ENCODE results near the gene GFI1B.
A peak's percentile ranks its signal among the peaks of the same experiment; 100 is the strongest.
"Not testable (repeated sequence)": the region's sequence is repeated elsewhere in the genome, so short reads cannot be mapped to it uniquely, and the experiment has no call there.

The GFI1B gene

DNA sequence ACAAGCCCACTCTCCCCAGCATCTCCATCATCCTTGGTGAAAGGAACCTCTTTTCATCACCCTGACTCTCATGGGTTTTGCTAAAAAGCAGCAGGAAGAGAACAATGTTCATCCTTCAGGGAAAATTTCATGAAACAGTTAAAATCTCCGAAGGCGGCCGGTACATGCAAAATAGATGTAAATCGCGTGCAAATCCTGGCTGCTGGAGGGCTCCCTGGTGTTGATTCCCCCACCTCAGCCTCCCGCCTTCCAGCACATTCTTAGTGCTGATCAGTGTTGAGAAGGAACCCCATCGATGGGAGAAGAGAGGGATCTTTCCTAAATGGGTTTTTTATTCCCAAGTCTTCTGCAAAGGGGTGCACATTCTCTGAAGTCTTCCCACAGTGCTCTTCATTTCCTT lies 8.7 kb upstream of the GFI1B start:
- DNase-seq, result no peak

DNA sequence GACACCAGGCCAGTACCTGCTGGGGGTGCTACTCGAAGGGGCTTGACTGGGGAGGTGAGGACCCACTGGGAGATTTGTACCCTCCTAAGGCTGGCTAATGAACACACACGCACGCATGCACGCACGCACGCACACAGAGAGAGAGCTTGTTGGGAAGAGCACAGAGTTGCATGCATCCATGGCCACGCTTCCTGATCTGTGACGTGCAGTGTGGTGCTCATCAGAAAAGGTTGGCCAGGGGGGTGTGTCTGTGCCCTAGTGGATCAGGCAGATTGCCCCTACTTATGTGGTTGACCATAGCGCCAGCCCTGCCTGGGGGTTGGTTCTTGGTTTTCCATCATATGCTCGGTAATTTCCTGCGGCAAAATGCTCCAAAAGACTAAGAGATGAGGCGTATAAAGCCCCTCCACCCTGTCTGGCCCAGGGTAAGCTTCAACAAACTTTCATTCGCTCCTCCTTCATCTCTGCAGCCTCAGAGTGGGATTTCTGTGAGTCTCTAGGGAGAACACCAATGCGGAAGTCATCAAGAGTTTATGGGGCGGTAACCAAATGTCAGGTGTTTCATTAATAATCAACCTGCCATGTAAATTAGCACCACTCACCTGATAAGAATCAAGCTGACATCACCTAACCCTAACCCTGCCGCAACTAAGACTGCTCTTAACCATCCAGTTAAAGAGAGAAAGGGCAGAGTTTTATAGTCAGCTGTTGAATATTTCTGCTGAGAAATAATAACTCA lies 8.0 kb upstream of the GFI1B start:
- no peak for DNase-seq

DNA sequence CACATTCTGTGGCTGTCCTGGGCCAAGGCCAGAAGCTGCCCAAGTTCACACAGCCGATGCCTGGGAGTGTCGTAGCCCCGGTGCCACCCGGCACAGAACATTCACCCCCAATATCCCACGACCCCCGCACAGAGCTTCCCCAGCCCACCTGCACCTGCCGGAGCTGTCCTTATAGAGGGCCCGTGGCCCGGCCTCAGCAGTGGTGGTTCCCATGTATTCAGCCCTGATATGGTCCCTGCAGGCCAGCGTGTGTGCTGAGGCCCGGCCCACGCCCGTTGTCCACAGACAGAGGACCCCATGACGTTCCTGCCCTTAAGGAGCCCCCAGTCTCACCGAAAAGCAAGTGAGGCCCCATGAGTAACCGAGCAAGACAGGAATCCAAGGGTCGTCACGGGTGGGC lies 5.3 kb upstream of the GFI1B start:
- DNase-seq, result no peak

DNA sequence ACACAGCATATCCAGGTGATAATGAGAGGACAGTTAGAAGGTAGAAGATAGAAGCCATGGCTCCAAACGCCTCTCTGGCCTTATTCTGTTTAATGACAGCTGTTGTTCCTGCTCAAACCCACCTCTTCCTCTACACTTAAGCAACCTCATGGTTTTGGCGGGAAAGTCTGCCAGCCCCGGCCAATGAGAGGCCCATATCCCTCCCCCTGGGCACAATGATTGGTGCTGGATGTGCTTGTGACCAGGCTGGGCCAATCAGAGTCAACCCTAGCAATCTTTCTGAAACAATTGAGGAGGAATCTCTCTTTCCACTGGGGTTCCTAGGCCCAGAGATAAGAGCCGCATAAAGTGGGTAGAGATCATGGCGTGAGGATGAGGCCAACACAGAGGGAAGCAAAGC lies 4.8 kb upstream of the GFI1B start:
- peak in 1 of 2 experiments; percentile 26 for DNase-seq

DNA sequence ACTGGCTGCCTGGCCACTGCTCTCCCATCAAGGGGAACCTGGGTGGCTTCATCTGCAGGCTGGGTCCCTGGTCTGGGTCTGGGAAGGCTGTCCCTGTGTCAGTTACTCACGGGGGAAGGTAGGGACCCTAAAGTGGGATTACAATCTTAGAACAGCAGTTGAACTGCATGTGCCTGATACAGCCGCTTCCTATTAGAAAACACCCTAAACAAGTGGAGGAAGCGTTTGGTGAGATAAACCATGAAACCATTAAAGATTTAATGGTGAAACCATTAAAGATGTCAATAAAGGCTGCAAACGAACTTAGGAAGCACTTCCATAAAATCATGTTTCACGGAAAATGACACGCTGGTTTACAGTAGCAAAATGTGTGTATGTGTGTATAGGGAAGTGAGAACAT lies 2.5 kb upstream of the GFI1B start:
- DNase-seq, result no peak

DNA sequence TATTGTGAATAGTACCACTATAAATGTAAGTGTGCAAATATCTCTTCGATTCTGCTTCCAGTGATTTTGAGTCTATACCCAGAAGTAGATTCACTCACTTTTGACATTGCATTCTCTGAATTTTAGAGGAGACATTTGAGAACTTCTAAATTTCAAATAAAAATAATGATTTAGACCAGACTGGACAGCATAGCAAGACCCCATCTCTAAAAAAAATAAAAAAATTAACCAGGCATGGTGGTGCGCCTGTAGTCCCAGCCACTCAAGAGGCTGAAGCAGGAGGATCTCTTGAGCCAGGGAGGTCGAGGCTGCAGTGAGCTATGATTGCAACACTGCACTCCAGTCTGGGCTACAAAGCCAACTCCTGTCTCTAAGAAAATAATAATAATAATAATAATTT lies 1.9 kb upstream of the GFI1B start:
- no peak for DNase-seq

DNA sequence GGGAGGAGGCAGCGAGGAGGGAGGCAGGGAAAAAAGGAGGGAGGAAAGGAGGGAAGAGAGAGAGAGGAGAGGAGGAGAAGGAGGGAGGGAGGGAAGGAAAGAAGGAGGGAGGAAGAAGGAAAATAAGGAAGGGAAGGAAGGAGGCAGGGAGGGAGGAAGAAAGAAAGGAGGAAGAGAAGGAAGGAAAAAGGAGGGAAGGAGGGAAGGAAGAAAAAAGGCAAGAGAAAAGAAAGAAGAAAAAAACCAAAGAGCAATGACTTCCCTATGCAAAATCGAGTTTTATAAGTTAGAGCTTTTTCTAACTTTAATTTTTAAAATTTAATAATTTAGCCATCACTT lies 413 bp upstream of the GFI1B start:
- no peak for DNase-seq

DNA sequence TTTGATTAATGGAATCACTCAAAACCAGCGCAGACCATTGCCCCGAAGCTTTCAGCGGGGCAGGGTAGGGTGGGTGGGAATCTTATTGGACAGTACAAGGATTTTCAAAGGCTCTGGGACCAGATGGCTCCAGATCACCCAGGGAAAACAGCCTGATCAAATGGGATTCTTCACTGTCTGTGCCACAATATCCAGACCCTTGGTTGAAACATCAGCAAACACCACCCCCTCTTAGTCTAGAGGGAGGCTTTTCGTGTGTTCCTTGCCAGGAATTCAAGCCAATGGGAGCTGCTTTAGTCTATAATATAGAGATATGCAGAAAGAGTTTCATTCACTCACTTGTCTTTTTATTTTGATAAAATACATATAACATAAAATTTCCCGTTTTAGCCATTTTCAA lies 1.7 kb downstream of the GFI1B start:
- DNase-seq, result no peak

DNA sequence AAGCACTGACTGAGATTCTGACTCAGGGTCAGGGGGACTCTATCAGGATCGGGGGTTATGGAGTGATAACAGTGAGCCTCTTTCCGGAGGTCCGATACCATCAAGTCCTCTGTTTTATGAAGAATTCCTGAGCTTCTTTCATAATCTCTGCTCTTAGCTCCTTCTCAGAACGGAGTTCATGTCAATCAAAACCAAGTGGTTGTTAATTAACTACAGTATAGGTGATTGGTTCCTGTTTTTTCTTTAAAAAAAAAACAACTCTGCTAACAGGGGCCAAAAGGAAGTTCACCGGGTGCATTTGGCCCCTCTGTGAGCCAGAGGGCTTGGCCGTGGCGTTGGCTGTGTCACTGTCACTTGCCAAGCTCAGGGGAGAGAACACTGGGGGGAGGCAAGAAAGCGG lies 4.0 kb downstream of the GFI1B start:
- DNase-seq, result no peak

DNA sequence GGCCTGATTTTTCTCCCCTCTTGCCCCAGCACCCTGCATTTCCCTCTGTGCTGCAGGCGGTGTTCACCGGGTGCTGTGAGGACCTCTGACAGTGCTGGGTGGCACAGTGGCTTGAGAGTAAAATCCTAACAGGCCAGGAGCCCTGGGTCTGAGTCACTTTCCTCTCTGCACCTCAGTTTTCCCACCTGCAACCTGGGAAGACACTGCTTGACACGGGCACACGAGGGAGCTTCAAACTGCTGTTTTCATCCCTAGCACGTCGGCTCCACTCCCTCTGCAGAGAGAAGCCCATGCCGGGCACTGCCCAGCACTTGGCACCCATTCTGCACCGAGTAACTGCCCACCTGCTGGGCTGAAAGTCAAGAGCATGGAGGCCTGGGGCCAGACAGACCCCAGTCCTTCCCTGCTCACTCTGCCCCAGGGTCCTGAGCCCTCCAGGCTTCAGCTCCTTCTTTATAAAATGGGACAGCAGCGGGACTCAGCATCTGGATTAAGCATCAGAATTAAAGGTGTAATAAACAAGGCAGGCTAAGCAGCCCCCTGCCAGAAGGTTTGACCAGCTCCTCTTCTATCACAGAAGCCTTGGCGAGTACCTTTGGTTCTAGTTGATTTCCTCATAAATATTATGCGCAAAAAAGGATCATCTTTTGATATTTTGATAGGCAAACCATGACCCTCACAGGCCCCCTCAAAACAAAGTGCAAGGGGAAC lies 5.2 kb downstream of the GFI1B start:
- no peak for DNase-seq

DNA sequence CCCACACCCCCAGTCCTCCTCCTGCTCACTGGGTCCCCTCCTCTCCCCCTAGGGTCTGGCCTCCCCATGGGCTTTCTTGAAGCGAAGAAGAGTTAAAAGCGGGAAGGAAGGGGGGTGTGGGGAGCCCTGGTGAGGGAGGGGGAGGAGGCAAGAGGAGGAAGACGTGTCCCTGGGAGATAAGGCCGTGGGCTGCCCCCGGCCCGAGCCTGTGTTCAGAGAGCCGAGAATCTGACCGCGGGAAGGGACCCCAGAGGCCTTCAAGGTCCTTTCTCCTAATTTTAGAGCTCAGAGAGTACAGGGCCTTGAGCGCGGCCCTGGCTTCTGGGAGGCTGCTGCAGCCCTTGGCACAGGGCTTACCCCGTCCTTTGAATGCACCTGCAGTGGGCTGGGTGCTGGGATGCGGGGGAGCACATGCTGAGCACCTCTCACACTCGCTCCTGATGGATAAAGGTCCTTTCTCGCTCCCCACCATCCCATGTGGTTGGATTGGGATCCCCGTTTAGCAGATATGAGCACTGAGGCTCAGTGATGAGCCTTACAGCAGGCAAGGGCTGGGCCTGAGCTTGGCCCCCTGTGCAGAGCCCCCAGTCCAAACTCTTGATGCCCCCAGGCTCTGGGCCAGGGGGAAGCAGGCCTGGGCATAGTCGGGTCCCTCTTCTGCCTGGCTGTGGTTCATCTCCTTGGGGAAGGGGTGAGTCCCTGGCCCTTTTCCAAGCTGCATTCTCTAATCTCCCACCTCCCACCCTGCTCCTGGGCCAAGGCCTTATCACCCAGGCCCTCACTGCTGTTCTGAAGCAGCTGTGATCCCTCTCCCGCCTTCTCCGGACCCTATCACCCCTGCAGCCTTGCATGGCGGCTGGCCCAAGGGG lies 5.9 kb downstream of the GFI1B start:
- DNase-seq, result no peak

DNA sequence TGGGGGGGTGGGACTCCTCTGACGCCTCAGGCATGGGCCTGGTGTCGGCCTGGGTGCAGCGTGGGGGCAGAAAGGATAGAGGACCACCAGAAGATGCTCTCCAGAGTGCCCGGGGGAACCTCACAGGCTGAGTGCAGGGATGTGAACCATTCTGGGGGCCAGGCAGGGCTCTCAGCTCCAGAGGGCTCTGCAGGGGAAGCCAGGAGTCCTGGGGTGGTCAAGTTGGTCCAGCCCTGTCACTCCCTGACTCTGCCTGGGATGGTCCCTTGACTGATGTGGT lies 6.5 kb downstream of the GFI1B start:
- DNase-seq, result no peak

DNA sequence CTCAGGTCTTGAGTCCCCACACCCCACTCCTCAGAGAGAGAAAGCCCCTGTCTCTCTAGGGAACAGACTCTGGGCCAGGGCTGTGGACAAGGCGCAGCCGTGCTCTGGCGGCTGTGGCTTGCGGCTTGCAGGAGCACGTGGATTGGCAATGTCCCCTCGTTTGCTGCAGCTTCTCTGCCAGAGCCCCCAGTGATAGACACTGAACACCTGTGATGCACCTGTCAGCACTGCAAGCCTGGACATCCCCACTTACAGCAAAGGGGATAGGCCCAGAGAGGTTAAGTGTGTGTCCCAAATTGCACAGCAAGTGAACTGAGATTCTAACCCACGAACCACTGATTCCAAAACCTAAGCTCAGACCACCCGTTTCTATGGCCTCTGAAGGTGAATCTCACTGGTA lies 7.0 kb downstream of the GFI1B start:
- DNase-seq, result no peak

DNA sequence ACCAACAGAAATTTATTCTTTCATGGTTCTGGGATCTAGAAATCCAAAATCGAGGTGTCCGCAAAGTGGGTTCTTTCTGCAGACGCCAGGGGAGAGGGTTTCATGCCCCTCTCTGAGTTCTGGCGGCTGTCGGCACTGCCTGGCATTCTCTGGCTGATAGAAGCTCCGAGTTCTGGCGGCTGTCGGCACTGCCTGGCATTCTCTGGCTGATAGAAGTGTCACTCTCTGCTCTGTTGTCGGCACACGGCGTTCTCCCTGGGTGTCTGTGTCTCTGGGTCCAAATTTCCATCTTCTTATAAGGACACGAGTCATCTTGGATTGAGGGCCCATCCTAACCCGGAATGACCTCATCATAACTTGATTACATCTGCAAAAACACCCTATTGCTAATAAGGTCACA lies 7.6 kb downstream of the GFI1B start:
- no peak for DNase-seq

DNA sequence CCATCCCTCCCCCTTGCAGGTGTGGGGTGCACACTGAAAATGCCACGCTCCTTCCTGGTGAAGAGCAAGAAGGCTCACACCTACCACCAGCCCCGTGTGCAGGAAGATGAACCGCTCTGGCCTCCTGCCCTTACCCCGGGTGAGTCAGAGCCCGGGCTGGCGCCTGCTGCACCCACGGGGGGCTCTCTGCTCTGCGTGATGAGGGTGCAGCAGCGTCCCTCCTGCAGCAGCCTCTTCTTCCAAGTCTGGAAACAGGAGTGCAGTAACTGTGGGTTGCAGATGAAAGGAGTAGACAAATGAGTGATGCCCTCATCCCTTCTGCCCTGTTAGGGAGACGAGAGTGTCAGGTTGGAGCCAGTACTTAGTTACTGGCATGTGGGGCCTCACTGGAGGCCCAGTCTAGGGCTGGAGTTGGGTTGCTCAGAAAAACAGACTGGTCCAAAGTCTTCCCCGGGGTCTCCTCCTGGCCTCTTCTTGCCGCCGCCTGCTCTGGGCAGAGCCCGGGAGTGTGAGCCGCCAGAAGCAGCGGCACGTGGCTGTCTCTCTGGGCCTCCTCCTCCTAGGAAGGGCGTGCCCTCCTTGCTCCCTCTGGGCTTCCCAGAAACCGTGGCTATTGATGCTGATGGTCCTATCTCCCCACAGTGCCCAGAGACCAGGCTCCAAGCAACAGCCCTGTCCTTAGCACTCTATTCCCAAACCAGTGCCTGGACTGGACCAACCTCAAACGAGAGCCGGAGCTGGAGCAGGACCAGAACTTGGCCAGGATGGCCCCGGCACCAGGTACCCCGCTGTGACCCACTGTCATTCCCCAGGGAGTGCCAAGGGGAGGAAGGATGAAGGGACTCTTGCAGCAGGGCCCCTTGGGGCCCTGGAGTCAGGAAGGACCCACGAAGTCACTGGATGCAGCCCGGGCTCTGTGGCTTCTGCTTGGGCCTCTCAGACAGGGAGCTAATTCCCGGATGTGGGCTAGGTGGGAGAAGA lies 8.4 kb downstream of the GFI1B start:
- no peak for DNase-seq

DNA sequence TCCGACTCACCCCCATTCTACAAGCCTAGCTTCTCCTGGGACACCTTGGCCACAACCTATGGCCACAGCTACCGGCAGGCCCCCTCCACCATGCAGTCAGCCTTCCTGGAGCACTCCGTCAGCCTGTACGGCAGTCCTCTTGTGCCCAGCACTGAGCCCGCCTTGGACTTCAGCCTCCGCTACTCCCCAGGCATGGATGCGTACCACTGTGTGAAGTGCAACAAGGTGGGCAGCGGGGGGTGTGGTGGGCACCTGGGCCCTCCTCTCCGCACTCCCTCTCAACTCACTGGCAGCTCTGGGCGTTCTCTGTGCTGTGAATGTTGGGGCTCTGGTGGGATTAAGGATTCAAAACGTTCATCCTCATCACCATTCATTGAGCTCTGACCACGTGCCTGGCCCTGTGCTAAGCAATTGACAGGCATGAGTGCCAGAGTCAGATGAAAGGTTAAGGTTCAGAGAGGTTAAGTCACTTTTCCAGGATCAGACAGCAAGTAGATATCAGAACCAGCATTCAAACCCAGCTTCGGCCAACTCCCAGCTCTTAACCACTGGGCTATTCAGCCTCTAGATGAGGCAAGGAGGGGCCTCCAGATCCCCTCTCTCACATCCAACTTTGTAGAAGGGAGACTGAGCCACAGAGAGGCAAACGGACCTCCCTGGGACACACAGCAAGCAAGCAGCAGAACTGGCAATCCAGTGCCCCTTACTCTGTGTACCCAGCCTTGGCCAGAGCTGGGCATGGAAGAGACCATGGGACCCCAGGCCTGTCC lies 9.9 kb downstream of the GFI1B start:
- DNase-seq, result no peak

DNA sequence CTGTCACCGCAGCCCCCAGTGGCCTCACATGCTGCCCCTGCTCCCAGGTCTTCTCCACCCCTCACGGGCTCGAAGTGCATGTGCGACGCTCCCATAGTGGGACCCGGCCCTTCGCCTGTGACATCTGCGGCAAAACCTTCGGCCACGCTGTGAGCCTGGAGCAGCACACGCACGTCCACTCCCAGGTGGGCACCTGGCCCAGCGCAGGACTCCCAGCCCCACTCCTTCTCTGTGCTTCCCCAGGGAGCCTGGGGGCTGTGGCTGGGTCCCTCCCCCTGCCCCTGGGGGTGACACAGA lies 10.5 kb downstream of the GFI1B start:
- DNase-seq, result no peak

DNA sequence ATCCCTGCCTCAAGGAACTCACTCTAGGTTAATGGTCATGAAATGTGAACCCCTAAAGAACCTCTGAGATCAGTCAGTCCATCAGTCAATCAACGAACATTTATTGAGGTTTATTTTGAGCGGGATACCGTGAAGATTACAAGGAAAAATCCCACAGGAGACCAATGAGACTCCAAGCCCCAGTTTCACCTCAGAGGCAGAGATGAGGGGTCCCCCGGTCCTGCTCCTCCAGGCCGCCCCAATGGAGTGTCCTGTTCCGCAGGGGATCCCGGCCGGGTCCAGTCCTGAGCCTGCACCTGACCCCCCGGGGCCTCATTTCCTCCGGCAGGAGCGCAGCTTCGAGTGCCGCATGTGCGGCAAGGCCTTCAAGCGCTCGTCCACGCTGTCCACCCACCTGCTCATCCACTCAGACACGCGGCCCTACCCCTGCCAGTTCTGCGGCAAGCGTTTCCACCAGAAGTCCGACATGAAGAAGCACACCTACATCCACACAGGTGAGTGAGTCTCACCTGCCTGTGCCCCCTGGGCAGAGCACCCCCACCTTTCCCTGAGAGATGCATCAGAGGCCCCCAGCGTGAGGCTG lies 11.0 kb downstream of the GFI1B start:
- DNase-seq, result no peak

DNA sequence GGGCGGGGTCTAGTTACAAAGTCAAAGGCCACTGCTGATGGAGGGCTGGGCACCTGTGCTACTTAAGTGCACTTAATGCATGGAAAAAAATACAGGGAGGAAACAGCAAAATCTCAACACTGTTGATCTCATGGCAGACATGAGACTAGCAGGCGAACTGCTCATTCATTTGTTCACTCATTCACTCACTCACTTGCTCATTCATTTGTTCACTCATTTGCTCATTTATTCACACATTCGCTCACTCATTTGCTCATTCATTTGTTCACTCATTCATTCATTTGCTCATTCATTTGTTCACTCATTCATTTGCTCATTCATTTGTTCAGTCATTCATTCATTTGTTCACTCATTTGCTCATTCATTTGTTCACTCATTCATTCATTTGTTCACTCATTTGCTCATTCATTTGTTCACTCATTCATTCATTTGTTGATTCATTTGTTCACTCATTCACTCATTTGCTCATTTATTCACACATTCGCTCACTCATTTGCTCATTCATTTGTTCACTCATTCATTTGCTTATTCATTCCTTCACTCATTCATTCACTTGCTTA lies 11.6 kb downstream of the GFI1B start:
- DNase-seq, result not testable (repeated sequence)

DNA sequence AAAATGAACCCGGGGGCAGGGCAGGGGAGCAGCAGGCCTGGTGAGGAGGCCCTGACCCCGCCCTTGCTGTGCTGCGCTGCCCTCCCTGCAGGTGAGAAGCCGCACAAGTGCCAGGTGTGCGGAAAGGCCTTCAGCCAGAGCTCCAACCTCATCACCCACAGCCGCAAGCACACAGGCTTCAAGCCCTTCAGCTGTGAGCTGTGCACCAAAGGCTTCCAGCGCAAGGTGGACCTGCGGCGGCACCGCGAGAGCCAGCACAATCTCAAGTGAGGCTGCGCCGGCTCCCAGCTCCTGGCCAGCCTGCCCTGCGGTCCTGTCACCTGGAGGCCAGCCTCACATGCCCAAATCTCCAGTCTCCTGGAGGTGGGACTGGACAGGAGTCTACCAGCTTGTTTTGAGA lies 12.3 kb downstream of the GFI1B start:
- DNase-seq, result no peak
